Femur (tissue), 1 donor: ENCODE results near the gene CCDC85B.
A peak's percentile ranks its signal among the peaks of the same experiment; 100 is the strongest.

Experiments used
- DNase-seq: peaks from one replicate; pipeline ENCODE4 v3.0.0-alpha.2; 2017

The CCDC85B gene

GRCh38 chr11:65912845-65913244 lies 22.4 kb downstream of the CCDC85B start:
- no peak for DNase-seq

DNA sequence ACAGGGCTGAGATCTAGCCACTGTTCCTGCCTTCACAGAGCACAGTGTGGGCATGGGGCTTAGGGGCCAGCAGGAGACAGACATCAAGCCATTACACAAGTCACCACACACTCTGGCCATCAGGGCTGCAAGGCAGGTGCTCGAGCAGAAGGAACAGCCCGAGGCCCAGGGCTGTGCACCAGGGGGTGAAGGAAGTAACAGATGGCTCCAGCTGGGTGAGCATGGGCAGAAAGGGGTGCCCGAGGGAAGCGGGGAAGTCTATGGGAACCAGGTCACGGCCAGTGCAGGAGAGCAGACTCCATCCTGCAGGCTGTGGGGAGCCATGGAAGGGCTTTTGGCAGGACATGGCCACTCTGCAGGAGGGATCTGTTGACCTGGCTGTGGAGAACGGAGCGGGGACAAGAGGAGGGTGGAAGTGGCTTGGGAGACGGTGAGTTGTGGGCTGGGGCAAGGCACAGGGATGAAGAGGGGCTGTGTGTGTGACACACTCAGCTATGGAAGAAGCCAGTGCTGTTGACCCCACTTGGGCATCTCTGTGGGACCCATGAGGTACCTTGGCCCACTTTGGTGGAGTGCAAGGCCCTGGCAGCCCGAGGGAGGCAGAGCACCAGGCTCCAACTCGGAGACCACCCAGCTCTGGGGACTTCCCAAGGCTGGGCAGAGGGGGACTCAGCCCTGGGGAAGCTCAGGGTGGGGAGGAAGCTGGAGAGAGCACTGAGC lies 24.8 kb downstream of the CCDC85B start:
- no peak for DNase-seq

DNA sequence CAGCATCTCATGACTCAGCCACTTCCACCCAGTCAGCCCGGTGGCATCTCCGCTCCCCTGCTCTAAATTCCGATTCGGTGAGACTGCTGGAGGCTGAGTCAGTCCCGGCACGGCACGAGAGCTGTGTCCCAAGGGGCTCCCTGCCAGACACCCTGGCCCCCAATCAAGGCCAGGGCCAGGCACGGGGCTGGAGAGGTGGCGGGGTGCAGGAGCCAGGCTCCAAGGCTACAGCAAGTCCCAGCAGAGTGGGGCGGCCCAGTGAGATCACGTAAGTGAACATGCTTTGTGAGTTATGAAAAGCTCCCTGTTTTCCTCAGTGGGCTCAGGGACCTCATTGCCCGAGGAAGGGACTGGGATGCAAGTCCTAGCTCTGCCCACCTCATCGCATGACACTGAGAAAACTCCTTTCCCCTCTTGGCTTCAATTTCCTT lies 25.4 kb downstream of the CCDC85B start:
- DNase-seq, result peak; percentile 49

GRCh38 chr11:65916391-65916790 lies 25.9 kb downstream of the CCDC85B start:
- DNase-seq, result no peak

DNA sequence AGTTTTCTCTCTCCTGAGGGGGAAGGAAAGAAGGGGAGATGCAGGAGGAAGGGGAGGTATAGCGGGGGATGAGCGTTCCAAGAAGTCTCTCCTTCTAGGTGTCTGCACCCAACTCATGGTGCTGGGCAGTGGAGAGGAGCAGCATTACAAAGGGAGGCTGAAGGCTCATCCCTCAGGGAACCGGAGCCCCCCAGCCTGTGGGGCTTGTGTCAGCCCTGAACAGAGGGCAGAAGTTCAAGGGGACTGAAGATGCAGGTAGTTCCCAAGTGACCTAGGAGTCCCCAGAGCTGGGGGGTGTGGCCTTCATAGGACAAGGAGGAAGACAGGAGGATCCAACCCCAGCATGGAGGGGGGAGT lies 26.6 kb downstream of the CCDC85B start:
- DNase-seq, result no peak

DNA sequence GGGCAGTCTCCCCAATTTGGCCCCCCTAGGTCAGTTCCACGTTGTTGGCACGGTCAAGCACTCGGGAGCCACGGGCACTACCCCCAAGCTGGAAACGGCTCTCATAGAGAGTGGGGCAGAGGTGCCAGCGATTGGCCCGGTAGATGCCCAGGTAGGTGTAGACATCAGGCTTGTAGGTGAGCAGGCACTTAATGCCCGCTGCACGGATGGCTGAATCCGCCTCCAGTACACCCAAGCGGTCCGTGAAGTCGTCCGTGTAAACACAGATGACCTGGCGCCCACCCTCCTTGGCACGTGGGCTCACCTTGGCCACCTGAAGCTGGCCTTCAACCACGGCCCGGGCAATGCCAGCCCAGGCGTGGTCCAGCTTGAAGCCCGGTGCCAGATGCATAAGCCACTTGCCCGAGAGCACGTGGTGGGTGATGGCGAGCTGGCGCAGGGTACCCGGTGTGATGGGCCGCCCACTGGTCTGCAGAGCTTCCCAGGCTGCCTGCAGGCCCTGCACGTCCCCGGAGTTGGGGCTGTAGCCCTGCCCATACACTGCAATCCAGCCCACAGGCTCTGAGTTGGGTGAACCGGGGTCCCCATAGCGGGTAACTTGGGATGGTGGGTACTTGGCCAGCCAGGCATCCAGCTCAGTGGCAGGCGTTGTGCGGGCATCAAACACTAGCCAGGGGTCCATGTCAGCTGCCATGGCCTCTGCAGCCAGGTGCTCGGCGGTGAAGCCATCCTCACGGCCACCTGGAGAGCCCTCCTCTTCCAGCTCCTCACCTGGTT lies 27.1 kb downstream of the CCDC85B start:
- peak; percentile 39 for DNase-seq

DNA sequence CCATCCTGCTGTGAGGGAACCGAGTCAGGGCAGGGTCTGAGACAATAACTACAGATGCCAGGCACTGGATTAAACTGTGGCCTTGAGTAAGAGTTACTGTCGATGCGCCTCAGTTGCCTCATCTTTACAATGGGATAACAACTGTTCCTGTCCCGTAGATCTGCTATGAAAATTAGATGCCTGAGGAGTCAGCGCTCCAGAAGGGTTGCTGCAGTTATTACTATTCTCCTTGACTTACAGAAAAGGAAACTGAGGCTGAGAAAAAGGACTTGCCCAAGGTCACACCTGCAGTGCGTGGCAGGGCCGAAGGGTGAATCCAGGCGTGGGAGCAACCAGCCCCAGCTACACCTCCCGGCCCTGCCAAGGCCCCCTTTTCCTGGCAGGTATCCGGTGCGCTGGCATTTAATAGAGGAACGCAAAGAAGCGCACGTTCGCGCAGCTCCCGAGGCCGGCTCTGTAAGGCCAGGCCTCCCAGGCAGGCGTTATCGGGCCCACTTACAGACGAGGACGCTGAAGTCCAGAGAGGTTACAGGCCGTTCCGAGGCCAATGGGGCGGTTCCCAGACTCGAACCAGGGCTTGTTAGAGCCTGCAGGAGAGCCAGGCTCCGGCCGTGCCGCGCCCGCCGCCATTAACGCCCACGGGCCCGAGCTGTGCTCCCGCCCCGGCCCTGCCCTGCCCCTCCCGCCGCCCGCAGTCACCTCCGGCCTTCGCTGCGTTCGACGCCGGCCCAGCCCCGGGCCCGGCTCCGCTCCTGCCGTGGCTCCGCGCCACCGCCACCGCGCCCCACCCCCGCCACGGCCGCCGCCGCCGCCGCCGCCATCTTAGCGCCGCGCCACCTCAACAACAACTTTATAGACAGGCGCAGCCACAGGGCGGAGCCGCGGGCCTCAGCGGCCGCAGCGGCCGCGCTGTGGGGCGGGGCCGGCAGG lies 28.0 kb downstream of the CCDC85B start, which contains the start of gene C11orf68:
Gene C11orf68, minus strand, starts transcription at position 852 of the 930 bp plus-strand sequence. Its CDS starts 31 bp downstream, at position 821.
- no peak for DNase-seq

- DNase-seq, result peak; percentile 99
Measured at GRCh38 chr11:65919141-65919572, 28.7 kb downstream of the CCDC85B start, which contains the start of gene DRAP1. TSS of gene DRAP1 (plus strand) at chr11:65919426. CDS start at chr11:65919502, 76 bp downstream.

DNA sequence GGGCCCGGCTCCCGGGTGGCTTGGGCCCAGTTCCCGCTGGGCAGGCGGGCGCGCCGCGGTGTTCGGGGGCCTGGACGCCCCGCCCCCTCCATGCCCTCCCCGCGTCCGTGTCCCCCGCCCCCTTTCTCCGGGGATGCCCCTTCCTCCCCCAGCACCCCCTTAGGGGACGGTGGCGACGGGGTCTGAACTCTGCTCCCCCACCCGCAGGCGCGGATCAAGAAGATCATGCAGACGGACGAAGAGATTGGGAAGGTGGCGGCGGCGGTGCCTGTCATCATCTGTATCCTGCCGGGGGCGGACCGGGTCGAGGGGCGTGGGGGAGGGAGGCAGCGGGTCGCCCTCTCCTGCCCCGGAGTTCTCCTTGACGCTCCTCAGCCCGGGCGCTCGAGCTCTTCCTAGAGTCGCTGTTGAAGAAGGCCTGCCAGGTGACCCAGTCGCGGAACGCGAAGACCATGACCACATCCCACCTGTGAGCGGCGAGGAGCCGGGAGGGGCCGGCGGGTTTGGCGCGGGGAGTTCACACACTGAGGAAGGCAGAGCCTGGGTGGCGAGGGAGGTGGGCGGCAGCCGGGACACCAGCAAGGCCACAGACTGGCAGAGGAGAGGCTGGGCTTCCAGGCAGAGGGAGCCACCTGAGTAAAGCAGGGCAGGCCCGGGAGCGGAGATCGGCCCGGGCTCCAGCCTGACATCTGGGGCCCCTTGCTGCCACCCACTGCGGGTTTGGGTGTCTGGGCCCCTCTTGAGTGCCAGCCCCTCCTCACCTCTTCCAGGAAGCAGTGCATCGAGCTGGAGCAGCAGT lies 29.3 kb downstream of the CCDC85B start:
- DNase-seq, result no peak

DNA sequence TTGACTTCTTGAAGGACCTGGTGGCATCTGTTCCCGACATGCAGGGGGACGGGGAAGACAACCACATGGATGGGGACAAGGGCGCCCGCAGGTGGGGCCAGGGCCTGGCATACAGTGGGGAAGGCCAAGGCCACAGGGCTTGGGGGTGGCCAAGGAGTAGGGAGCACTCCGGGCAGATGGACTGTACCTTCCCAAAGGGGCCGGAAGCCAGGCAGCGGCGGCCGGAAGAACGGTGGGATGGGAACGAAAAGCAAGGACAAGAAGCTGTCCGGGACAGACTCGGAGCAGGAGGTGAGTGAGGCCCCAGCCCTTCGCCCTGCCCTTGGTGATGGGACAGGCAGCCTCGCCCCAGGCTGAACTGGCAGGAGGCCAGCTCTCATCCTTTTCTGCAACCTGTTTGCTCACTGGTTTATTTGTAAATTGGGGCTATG lies 29.9 kb downstream of the CCDC85B start:
- no peak for DNase-seq

DNA sequence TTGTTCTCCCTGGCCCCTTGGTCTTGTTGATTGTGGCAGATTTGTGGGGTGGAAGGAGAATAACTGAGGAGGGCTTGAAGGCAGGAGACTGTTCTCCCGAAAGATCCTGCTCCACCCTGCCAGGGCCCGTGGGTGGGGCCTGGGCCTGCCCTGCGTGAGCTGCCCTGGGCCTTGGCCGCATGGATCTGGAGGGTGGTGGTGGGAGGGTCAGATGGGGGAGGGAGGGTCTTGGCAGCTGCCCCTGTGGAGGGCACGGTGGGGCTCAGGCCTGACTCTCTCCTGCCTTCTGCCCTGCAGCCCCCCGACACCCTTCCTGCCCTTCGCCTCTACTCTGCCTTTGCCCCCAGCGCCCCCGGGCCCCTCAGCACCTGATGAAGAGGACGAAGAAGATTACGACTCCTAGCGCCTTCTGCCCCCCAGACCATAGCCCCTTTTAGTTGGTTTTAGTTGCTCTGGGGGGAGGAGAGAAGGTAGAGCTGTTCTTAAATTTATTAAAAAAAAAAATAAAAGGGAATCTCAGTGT lies 30.6 kb downstream of the CCDC85B start:
- no peak for DNase-seq

- DNase-seq, result no peak
Measured at GRCh38 chr11:65921876-65922275, 31.4 kb downstream of the CCDC85B start.

DNA sequence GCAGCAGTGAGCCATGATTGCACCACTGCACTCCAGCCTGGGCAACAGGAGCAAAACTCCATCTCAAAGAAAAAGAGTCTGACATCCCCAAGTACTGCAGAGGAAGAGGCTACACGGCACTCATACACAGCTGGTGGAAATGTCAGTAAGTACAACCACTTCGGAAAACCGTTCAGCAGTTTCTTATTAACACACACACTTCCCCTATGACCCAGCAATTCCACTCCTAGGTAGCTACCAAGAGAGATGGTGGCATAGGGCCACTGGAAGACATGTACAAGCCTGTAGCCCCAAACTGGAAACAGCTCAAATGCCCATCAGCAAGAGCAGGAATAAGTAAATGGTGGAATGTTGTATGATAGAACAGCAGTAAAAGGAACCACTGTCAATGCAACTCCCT lies 32.1 kb downstream of the CCDC85B start:
- no peak for DNase-seq

DNA sequence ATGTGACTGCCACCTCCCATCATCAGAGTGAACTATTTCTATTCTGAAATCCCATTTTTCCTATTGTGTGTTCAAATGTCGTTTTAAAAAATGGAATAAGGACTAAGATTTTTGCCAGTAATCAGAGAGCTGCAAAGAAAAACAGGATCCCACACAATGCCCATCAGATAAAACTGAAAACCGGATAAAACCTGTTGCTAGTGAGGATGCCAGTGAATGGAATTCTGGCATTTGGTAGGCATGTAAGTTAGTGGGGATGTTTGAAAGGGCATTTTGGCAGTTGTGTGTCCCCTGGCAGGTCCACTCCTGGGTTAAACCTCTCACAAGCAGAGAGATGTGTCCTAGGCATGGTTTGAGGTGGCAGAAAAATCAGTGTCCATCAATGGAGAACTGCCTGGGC lies 34.9 kb downstream of the CCDC85B start:
- no peak for DNase-seq

DNA sequence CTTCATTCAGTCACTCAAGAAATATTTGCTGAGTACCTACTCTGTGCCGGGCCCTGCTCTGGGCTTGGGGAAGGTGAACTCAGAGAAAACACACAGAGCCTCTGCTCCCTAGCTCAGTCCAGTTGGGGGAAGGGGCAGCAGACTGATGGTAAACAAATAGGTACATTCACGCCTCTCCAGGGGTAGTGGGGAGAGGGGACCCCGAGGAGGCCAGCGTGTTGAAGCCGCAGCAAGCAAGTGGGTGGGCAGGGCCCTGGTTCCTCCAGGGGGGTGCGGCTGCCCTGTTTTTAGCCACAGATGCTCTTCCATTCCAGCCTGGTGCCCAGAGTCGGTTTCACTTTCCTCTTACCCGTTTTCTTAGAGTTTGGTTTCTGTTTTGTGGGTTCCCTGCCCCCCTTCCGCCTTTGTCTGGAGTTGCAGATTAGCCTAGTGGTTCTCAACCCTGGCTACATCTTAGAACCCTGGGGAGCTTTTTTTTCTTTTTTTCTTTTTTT lies 37.5 kb downstream of the CCDC85B start:
- no peak for DNase-seq

GRCh38 chr11:65928667-65929066 lies 38.2 kb downstream of the CCDC85B start:
- DNase-seq, result no peak

- no peak for DNase-seq
Measured at GRCh38 chr11:65931773-65932557, 41.5 kb downstream of the CCDC85B start.

DNA sequence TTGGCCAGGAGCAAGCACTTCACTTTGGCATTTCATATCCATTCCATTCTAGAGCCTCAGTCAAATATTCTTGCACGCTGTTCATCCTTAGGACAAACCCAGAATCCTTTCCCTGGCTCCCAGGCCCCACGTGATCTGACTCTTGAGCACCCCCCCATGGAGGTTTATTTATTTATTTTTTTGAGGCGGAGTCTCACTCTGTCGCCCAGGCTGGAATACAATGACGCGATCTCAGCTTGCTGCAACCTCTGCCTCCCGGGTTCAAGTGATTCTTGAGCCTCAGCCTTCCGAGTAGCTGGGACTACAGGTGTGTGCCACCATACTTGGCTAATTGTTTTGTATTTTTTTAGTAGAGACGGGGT lies 42.1 kb downstream of the CCDC85B start:
- no peak for DNase-seq

DNA sequence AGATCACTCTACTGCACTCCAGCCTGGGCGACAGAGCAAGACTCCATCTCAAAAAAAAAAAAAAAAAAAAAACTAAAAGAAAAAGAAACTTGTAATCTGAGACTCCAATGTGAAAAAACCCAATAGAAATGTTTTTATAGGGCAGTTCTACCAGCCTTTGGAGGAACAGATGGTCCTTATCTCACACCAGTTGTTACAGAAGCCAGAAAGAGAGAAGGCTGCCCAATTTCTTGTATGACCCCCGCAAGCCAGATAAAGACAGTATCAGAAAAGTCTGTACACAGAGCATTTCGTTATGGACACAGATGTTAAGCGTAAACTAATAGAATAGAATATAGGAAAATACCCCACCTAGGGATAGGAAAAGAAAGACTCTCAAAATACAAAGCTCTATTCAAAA lies 43.5 kb downstream of the CCDC85B start:
- DNase-seq, result no peak

GRCh38 chr11:65937766-65938165 lies 47.3 kb downstream of the CCDC85B start:
- no peak for DNase-seq
